HS-27A (cell line): ENCODE data around the gene NPHP4.

Experiments used
- DNase-seq: peaks from one replicate; pipeline ENCODE4 v3.0.0-alpha.2; 2012; ENCODE audit warnings: low read depth, missing footprints

The NPHP4 gene

GRCh38 chr1:5989731-5990271 is 2.4 kb downstream of the NPHP4 start:
- DNase-seq = no peak

GRCh38 chr1:5989286-5989605 is 3.0 kb downstream of the NPHP4 start:
- DNase-seq = no peak

GRCh38 chr1:5988596-5989285 is 3.5 kb downstream of the NPHP4 start:
- no peak for DNase-seq

DNA sequence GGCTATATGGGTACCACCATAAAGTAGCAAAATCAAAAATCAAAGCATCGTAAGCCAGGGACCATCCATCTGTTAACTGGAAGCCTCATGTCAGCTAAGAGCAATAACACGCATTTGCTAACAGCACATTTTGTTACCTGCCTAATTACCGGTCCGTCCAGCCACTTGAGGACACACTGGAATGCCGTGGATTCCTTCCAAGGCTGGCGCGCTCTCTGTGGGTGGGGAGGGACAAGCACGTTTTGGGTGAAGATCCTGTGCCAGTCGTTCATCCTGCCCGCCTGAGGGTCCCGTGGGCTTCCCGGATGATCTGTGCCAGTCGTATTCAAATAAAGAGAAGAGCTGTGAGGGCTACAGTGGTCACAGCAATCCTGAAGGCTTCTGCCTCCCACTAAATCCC is 6.2 kb downstream of the NPHP4 start:
- DNase-seq = no peak

GRCh38 chr1:5985250-5985649 is 7.0 kb downstream of the NPHP4 start:
- DNase-seq = no peak

- no peak for DNase-seq
Observed at GRCh38 chr1:5983361-5984103, 8.7 kb downstream of the NPHP4 start.

DNA sequence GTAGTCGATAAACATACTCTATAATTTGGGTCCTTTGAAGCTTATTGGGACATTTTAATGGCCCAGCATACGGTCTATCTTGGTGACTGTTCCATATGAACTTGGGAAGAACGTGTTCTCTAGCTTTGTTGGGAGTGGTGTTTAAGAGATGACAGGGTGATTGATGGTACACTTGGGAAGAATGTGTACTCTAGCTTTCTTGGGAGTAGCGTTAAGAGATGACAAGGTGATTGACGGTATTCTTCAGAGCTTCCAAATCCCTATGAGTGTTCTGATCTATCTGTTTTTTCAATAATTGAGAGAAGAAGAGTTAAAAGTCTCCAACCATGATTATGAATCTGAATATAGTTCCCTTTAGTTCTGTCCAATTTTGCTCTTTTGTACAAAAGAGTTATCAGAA is 9.4 kb downstream of the NPHP4 start:
- no peak for DNase-seq

- no peak for DNase-seq
Observed at GRCh38 chr1:5982276-5982675, 9.9 kb downstream of the NPHP4 start.

- DNase-seq = no peak
Observed at GRCh38 chr1:5981009-5981380, 11.2 kb downstream of the NPHP4 start.

- no peak for DNase-seq
Observed at GRCh38 chr1:5980314-5981008, 11.8 kb downstream of the NPHP4 start.

- DNase-seq = no peak
Observed at GRCh38 chr1:5979536-5980313, 12.5 kb downstream of the NPHP4 start.

DNA sequence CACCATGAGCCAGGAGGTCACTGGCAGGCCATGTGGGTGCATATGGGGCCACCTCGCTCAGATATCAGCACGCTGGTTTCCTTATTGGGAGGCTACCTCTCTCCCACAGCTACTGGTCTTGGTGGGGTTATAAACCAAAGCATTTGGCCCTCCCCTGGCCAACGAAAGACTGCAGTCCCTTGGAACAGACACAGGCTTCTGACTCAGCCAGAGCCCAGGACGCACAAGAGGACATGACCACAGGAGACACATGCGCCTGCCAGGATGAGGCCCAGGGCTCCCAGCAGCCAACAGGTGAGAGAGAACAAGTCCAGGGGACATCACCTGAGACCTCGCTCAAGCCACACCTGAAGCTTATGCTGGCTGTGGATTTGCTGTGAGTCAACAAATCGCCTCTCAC is 13.8 kb downstream of the NPHP4 start:
- no peak for DNase-seq

GRCh38 chr1:5977494-5978444 is 14.5 kb downstream of the NPHP4 start:
- DNase-seq = no peak

- DNase-seq = no peak
Observed at GRCh38 chr1:5976726-5977493, 15.3 kb downstream of the NPHP4 start.

DNA sequence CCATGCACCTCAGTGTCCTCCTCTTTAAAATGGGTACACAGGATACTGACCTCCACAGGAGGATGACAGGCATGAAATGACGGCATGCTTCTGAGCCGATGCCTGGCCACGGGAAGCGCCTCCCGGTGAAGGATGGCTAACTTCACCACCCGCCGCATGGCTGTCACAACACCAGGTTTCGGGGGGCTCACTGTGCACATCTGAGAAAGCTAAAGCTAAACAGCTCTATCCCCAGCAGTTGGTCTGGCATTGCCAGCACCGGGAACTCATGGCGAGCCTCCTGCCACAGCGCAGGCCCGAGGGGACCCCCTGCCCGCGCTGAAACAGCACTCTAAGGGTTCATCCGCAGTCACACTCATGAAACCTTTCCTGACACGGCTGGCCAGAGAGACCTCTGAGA is 16.0 kb downstream of the NPHP4 start:
- no peak for DNase-seq

DNA sequence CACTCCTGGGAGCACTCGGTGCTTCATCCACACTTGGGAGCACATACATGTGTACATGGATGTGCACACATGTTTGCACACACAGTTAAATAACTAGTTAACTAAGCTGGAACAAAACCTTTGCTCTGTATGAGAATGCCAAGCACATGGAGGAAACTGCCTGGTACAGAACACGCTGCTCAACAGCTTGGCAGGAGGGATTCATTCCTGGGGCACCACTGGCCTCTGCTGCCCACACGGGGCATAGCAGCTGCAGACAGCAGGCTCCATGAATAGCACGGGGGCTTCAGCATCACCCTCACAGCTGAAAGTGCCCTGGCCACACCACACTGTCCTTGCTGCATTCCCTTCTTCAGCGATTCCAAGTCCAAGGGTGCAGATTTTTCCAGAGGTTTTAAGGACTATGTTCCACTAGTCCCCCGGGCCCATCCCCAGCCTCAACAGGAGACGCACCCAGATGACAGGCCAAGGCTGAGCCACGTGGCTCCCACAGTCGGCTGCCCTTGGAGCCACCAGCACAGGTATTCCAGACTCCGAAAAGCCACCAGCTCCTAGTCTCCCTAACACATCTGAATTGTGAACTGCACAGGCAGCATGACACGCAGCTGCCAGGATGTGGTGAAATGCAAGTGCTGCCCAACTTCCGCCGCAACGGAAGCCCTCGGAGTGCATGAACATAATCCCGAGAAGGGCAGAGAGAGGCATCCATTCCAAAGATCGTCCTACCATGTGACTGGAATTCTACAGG is 16.9 kb downstream of the NPHP4 start:
- no peak for DNase-seq

- no peak for DNase-seq
Observed at GRCh38 chr1:5974631-5975030, 17.6 kb downstream of the NPHP4 start.

DNA sequence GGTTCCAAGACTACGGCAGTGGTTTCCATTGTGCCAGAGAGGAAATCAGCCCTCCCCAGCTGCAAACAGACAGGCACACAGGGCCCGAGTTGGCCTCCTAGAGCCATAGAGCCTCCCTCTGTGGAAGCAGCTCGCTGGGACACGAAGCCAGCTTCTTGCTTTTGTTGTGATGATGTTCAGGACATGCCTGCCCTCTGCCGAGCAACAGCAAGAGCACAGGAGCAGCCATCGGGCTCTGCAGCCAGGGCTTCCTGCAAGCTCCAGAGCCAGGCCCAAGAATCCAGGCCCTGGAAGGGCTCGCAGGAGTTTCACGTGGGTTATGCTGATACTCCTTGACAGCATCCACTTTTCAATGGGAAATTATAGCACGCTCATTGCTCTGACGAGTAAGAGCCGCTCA is 18.5 kb downstream of the NPHP4 start:
- DNase-seq = no peak

- no peak for DNase-seq
Observed at GRCh38 chr1:5972198-5972520, 20.1 kb downstream of the NPHP4 start.
